GM18858 (cell line): ENCODE results near the gene SART1.
"Not testable (repeated sequence)": the region's sequence is repeated elsewhere in the genome, so short reads cannot be mapped to it uniquely, and the experiment has no call there.

Source experiments
- ATAC-seq: cut with Tn5 transposase; IDR thresholded peaks from one replicate; pipeline ENCODE4 v1.9.1; 2021; ENCODE audit not compliant: unreplicated experiment

Gene SART1

GRCh38 chr11:65932558-65932919, 29.0 kb upstream of the SART1 start:
- ATAC-seq: no peak

DNA sequence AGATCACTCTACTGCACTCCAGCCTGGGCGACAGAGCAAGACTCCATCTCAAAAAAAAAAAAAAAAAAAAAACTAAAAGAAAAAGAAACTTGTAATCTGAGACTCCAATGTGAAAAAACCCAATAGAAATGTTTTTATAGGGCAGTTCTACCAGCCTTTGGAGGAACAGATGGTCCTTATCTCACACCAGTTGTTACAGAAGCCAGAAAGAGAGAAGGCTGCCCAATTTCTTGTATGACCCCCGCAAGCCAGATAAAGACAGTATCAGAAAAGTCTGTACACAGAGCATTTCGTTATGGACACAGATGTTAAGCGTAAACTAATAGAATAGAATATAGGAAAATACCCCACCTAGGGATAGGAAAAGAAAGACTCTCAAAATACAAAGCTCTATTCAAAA, 27.5 kb upstream of the SART1 start:
- no peak for ATAC-seq

GRCh38 chr11:65937766-65938165, 23.8 kb upstream of the SART1 start:
- ATAC-seq: no peak

GRCh38 chr11:65941720-65942310, 19.7 kb upstream of the SART1 start:
- no peak for ATAC-seq

DNA sequence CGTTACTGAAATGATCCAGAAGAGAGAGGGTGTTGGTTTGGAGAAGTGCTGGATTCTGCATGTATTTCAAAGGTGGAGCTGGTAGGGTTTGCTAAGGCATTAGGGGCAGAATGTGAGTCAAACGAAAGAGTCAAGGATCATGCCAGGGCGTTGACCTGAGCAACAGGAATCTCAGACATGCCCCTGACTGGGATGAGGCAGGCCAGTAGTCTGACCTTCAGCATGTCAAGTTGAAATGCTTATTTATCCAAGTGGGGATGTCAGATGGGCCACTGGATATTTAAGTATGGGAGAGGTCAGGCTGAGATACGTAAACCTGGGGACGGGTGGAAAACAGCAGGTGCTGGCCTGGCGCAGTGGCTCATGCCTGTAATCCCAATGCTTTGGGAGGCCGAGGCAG, 19.0 kb upstream of the SART1 start:
- no peak for ATAC-seq

DNA sequence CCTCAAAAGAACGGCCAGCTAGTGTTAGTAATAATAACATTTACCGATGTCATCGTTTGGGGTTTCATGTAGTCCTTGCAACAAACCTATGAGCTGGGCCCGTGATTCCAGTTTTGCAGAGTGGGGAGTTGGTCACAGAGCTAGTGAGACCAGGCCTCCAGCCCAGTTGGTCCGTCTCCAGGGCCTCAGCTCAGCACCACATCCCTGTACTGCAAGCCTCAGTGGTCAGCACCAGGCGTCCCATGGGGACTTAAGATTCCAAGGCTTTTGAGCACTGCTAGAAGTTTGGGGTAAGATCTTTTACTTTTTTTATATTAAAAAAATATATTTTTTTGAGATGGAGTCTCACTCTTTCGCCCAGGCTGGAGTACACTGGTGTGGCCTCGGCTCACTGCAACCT, 17.3 kb upstream of the SART1 start:
- ATAC-seq: no peak

- ATAC-seq: no peak
These were observed 16.8 kb upstream of the SART1 start for GRCh38 chr11:65944767-65945166.

DNA sequence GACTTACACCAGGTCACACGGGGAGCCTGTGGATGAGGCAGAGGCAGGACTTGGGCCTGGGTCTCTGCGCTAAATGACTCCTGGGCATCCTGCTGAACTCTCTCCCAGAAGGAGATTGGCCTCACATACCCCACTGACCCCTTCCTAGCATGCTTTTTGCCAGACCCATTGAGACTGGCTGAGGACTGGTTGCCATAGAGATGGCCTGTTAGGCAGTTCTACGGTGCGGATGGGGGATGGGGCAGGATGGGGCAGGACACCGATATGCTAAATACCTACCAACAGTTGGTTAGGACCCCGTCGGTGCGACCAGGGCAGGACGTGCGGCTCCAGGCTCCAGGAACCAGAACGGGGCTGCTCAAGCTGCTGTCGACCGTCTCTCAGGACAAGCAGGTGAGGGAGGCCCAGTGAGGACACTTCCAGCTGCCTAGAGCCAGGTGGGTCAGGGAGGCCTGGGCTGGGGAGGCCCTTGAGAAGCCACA, 16.1 kb upstream of the SART1 start, which contains the start of gene TSGA10IP:
Gene TSGA10IP, plus strand, starts transcription at position 51 of the 482 bp plus-strand sequence. Its CDS starts 196 bp downstream, at position 247.
- no peak for ATAC-seq

- no peak for ATAC-seq
These were observed 15.5 kb upstream of the SART1 start for GRCh38 chr11:65945941-65946558.

- no peak for ATAC-seq
These were observed 14.9 kb upstream of the SART1 start for GRCh38 chr11:65946655-65947054.

DNA sequence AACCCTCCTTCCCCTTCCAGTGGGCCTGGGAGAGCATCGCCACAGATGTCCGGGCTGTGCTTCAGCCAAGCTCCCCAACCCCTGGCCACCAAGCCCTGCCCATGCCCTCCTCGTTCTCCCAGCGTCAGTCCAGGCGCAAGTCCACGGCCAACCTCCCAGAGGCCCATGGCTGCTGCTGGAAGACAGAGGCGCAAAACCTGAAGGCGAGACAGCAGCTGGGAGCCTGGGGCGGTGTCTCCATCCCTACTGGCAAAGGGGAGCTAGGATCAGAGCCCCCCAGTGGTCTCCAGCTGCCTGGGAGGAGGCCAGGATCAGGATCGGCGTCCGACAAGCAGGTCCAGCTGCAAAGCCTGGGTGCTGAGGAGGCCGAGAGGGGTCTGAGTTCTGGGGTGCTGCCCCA, 14.4 kb upstream of the SART1 start:
- no peak for ATAC-seq

DNA sequence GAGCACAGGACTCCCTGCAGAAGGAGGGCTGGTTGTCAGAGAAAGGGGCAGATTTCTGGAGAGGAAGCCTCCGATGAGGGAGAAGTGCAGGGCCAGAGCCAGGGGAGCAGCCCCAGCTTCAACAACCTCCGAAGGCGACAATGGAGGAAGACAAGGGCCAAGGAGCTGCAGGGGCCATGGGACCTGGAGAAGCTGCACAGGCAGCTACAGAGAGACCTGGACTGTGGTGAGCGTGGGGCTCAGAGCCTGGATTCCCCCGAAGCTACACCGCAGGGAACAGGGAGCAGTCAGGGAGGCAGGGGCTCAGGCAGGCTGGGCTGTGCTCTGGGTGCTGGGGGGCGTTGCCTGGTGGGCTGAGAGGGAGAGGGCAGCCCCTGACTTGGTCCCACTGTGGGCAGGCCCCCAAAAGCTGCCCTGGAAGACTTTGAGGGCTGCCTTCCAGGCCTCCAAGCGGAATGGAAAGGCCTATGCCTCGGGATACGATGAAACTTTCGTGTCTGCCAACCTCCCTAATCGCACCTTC, 13.9 kb upstream of the SART1 start:
- ATAC-seq: no peak

DNA sequence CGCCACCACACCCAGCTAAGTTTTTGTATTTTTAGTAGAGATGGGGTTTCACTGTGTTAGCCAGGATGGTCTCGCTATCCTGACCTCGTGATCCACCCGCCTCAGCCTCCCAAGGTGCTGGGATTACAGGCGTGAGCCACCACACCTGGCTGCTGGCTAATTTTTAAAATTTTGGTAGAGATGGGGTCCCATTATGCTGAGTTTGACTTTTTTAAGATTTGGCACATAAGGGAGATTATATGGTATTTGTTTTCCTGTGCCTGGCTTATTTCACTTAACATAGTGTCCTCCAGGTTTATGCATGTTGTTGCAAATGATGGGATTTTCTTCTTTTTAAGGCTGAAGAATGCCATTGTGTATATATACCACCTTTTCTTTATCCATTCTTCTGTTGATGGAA, 10.8 kb upstream of the SART1 start:
- ATAC-seq: not testable (repeated sequence)

- ATAC-seq: not testable (repeated sequence)
These were observed 9.9 kb upstream of the SART1 start for GRCh38 chr11:65951641-65952040.

GRCh38 chr11:65952052-65952521, 9.4 kb upstream of the SART1 start:
- no peak for ATAC-seq

- no peak for ATAC-seq
These were observed 8.1 kb upstream of the SART1 start for GRCh38 chr11:65953471-65953870.

GRCh38 chr11:65954771-65955170, 6.8 kb upstream of the SART1 start:
- no peak for ATAC-seq

DNA sequence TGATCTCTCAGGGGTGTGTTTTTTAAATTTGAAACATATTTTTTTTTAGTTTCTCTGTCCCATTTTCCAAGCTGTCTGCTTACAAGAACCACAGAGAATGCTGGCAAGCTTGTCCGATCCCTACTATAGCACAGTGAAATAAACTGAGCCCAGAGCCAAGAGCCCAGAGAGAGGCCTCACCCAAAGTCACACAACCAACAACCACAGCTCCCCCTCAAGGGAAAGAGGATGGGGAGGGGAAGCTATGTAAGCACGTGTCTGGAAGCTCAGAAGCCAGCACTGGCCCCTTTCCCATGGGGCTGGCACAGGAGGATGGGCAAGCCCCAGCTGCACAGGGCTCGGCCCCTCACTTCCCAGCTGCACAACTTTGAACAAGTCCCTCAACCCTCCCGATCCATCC, 3.2 kb upstream of the SART1 start:
- no peak for ATAC-seq

- ATAC-seq: no peak
These were observed 2.6 kb upstream of the SART1 start for GRCh38 chr11:65958774-65959420.

- ATAC-seq: no peak
These were observed 689 bp upstream of the SART1 start for GRCh38 chr11:65960824-65961266.

DNA sequence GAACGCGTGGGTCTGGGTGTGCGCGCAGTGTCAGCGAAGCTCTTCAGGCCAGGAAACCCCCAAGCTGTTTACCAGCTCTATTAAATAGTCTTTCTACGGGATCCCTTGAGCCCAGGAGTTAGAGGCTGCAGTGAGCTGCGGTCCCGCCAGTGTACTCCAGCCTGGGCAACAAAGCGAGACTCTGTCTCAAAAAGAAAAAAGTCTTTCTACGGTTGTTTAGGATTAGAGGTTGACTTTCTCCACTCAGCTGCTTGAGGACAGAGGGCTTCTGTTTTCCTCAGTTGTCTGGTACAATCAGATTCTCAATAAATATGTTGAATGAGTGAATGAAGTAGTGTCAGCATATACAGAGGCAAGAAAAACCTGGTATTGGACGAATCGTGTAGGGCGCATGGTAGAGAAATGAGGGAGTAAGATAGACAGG, 619 bp downstream of the SART1 start:
- ATAC-seq: no peak

GRCh38 chr11:65964906-65965305, 3.4 kb downstream of the SART1 start:
- no peak for ATAC-seq
